ENCODE results near the gene MRPS23. TPM values are rescaled to one million over a fixed set of nuclear protein-coding genes. Genes with fewer than 3 reads are reported as not detected.

Gene MRPS23
- total and polyA plus RNA-seq, 9 of the 15 experiments (the other 6 are each of a cell fraction or from before 2014, with no cell fraction given) = 59.1 to 298 (median 98.8) TPM

DNA sequence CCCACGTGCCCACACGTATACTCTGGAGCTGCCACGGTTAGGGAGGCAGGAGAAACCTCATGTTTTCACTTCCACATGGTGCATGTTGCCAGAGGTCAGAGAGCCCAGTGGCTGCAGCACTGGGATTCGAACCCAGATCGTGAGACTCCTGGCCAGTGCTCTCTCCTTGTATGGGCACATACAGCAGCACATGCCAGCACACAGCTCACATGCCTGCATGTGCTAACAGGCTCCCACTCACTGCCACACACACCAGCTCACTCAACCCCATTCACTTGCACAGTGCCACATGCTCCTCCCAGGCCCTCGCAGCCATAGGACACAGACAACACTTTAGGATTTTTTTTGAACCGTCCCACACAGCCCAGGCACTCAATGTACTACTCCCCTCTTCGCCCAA lies 49.5 kb upstream of the MRPS23 start:
- Histone ChIP-seq H3K9me1 (ENCODE audit: control insufficient read depth, insufficient read depth, low read length) (no peaks in the 10 kb centered on the region), H2AFZ (ENCODE audit: low read depth, low read length) (no peak overlapping the region), H3K36me3 (ENCODE audit: control insufficient read depth, insufficient read depth, low read length) (no peaks in the 10 kb centered on the region), H3K4me3 (no peak overlapping the region), H3K9ac (ENCODE audit: insufficient read depth in 1 of 2, low read depth in 2 of 2, low read length in 2 of 2) (peak overlapping the region in 1 of 2 experiments; percentile 36; a peak in 2 of 4 replicates), H3K27me3 (ENCODE audit: control insufficient read depth in 2 of 2, insufficient read depth in 2 of 2, low read length in 2 of 2) (peaks cover 2 to 53% of the 10 kb centered on the region in 2 experiments; a peak in 3 of 5 replicates), H3K4me1 (replicated peaks in 1 of 2; ENCODE audit: control insufficient read depth in 2 of 2, insufficient read depth in 2 of 2, low read length in 2 of 2) (peaks cover 0 to 8% of the 10 kb centered on the region in 2 experiments; a peak in 2 of 5 replicates), H3K79me2 (ENCODE audit: control insufficient read depth, insufficient read depth, low read length) (no peaks in the 10 kb centered on the region), H3K4me2 (ENCODE audit: insufficient read depth, low read length) (no peak overlapping the region), H3K9me3 (replicated peaks; ENCODE audit: control insufficient read depth, insufficient read depth, low read depth, low read length) (no peaks in the 10 kb centered on the region), H4K20me1 (replicated peaks; ENCODE audit: control insufficient read depth, insufficient read depth, low read length) (peaks cover 5% of the 10 kb centered on the region; the same call in 1 of the 2 replicates), H3K27ac (ENCODE audit: extremely low read depth, low read depth, low read length) (no peak overlapping the region)
- no peak for FAIRE-seq
- BruUV-seq (replicated peaks) = no TSS peak
- 7% methylated on average over 8 of the region's 8 CpGs for WGBS (ENCODE audit: insufficient coverage, low coverage, missing lambda C conversion rate)
- POLR2A ChIA-PET = no interaction called here
- intact Hi-C loops (cut with micrococcal nuclease) = loop anchor here (10.0 kb wide), 1 partner anchor 215 kb away; no protein-coding TSS in a partner anchor
- ATAC-seq = no peak
- CTCF ChIA-PET (ENCODE audit: low intra/inter-chr PET ratio) = no interaction called here
- no peak for DNase-seq (ENCODE audit: extremely low read depth in 1 of 4, low spot score in 3 of 4)
- in situ Hi-C loops (cut with MboI) = no loop called here
- TF ChIP-seq HBP1 (CRISPR knock-in tag; IDR thresholded peaks at IDR 0.05) = no peak
- TF ChIP-seq CAMTA2 (CRISPR knock-in tag; conservative IDR thresholded peaks at IDR 0.05) = no peak
- TF ChIP-seq ARHGAP35 (IDR thresholded peaks at IDR 0.05; ENCODE audit: partially characterized antibody) = no peak
- no peak for TF ChIP-seq MYNN (IDR thresholded peaks at IDR 0.05)
- TF ChIP-seq MYNN (CRISPR knock-in tag; IDR thresholded peaks at IDR 0.05) = no peak
- TF ChIP-seq, protein P1, sequence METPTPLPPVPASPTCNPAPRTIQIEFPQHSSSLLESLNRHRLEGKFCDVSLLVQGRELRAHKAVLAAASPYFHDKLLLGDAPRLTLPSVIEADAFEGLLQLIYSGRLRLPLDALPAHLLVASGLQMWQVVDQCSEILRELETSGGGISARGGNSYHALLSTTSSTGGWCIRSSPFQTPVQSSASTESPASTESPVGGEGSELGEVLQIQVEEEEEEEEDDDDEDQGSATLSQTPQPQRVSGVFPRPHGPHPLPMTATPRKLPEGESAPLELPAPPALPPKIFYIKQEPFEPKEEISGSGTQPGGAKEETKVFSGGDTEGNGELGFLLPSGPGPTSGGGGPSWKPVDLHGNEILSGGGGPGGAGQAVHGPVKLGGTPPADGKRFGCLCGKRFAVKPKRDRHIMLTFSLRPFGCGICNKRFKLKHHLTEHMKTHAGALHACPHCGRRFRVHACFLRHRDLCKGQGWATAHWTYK (CRISPR knock-in tag; IDR thresholded peaks at IDR 0.05) = no peak
- no peak for TF ChIP-seq ZNF274 (IDR thresholded peaks at IDR 0.05; ENCODE audit: borderline replicate concordance, low read depth, low read length)
- no peak for TF ChIP-seq STAG1 (CRISPR knock-in tag; IDR thresholded peaks at IDR 0.05; ENCODE audit: borderline replicate concordance)
- TF ChIP-seq ZNF311 (CRISPR knock-in tag; IDR thresholded peaks at IDR 0.05) = no peak
- TF ChIP-seq CBFA2T3 (IDR thresholded peaks at IDR 0.05) = no peak
- TF ChIP-seq DMBX1 (CRISPR knock-in tag; IDR thresholded peaks at IDR 0.05; ENCODE audit: borderline replicate concordance) = no peak
- TF ChIP-seq TCF15 (CRISPR knock-in tag; IDR thresholded peaks at IDR 0.05) = no peak
- TF ChIP-seq ZSCAN29 (IDR thresholded peaks at IDR 0.05) = no peak
- no peak for TF ChIP-seq KAT2B (IDR thresholded peaks at IDR 0.05; ENCODE audit: low read depth, low read length)
- no peak for TF ChIP-seq ZFPM2 (CRISPR knock-in tag; IDR thresholded peaks at IDR 0.05)
- no peak for TF ChIP-seq NCOA2 (IDR thresholded peaks at IDR 0.05; ENCODE audit: partially characterized antibody in 2 of 2)
- TF ChIP-seq, protein P2, sequence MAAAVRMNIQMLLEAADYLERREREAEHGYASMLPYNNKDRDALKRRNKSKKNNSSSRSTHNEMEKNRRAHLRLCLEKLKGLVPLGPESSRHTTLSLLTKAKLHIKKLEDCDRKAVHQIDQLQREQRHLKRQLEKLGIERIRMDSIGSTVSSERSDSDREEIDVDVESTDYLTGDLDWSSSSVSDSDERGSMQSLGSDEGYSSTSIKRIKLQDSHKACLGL (CRISPR knock-in tag; IDR thresholded peaks at IDR 0.05; ENCODE audit: borderline replicate concordance, poor library complexity, severe bottlenecking) = no peak

Measured in K562 (cell line).